Liver (tissue), 9 donors: ENCODE measurements around the gene PCID2. TPM values are rescaled to one million over a fixed set of nuclear protein-coding genes. Genes with fewer than 3 reads are reported as not detected.

Source experiments
- DNase-seq: peaks from one replicate; pipeline ENCODE4 v3.0.0-alpha.2; 2017; ENCODE audit warnings: low spot score
- H3K27ac ChIP-seq, 2 donors: one replicate each; pipeline ENCODE4 v1.7.0; 2013; ENCODE audit warnings: inconsistent platforms in 2 of 2, low read length in 2 of 2, control low read depth in 1 of 2, low read depth in 1 of 2, mild to moderate bottlenecking in 1 of 2
- H3K27me3 ChIP-seq, 4 donors: one replicate each; pipeline versions ENCODE4 v1.6.1 to v1.7.0; 2013; ENCODE audit warnings: low read length in 3 of 4, inconsistent platforms in 1 of 4, mild to moderate bottlenecking in 1 of 4, moderate library complexity in 1 of 4; ENCODE audit not compliant: control insufficient read depth in 4 of 4, insufficient read depth in 4 of 4
- H3K36me3 ChIP-seq, 4 donors: one replicate each; pipeline versions ENCODE4 v1.6.1 to v1.7.0; 2013; ENCODE audit warnings: low read length in 3 of 4, mild to moderate bottlenecking in 3 of 4, low read depth in 1 of 4, moderate library complexity in 1 of 4; ENCODE audit not compliant: control insufficient read depth in 4 of 4, insufficient read depth in 3 of 4
- H3K4me1 ChIP-seq, 4 donors: one replicate each; pipeline versions ENCODE4 v1.6.1 to v1.7.0; 2013; ENCODE audit warnings: low read length in 3 of 4, mild to moderate bottlenecking in 3 of 4, moderate library complexity in 1 of 4; ENCODE audit not compliant: control insufficient read depth in 4 of 4, insufficient read depth in 4 of 4
- H3K4me3 ChIP-seq, 3 donors: one replicate each; pipeline versions ENCODE4 v1.6.1 to v1.7.0; 2013; ENCODE audit warnings: low read length in 3 of 3, control low read depth in 1 of 3, low read depth in 1 of 3, mild to moderate bottlenecking in 1 of 3
- H3K9ac ChIP-seq, 2 donors: one replicate each; pipeline ENCODE4 v1.7.0; 2013; ENCODE audit warnings: low read length in 2 of 2, mild to moderate bottlenecking in 2 of 2, moderate library complexity in 2 of 2, control low read depth in 1 of 2, low read depth in 1 of 2
- H3K9me3 ChIP-seq, 4 donors: one replicate each; pipeline versions ENCODE4 v1.6.1 to v1.7.0; 2013; ENCODE audit warnings: low read length in 3 of 4; ENCODE audit not compliant: control insufficient read depth in 4 of 4
- FOXA1 ChIP-seq: IDR thresholded peaks from 2 replicates; pipeline ENCODE4 v1.6.1; 2016; ENCODE audit warnings: antibody characterized with exemption
- GABPA ChIP-seq, 2 donors: IDR thresholded peaks in 1 of 2; conservative IDR thresholded peaks in 1 of 2; 2 replicates each; pipeline ENCODE4 v1.6.1; 2016; ENCODE audit warnings: antibody characterized with exemption in 2 of 2, mild to moderate bottlenecking in 1 of 2, moderate library complexity in 1 of 2
- HNF4A ChIP-seq, 2 donors: conservative IDR thresholded peaks; 2 replicates each; pipeline ENCODE4 v1.6.1; 2016; ENCODE audit warnings: antibody characterized with exemption in 2 of 2, mild to moderate bottlenecking in 2 of 2
- HNF4G ChIP-seq: IDR thresholded peaks from 2 replicates; pipeline ENCODE4 v1.6.1; 2016; ENCODE audit warnings: antibody characterized with exemption
- JUND ChIP-seq, 2 donors: IDR thresholded peaks; 2 replicates each; pipeline ENCODE4 v1.6.1; 2016; ENCODE audit warnings: antibody characterized with exemption in 2 of 2
- NR2F2 ChIP-seq: IDR thresholded peaks from 2 replicates; pipeline ENCODE4 v1.6.1; 2016; ENCODE audit warnings: antibody characterized with exemption
- RXRA ChIP-seq, 2 donors: IDR thresholded peaks; 2 replicates each; pipeline ENCODE4 v1.6.1; 2017 to 2018; ENCODE audit warnings: antibody characterized with exemption in 2 of 2, mild to moderate bottlenecking in 1 of 2
- SP1 ChIP-seq: IDR thresholded peaks from 2 replicates; pipeline ENCODE4 v1.6.1; 2018; ENCODE audit warnings: antibody characterized with exemption, mild to moderate bottlenecking
- TAF1 ChIP-seq: conservative IDR thresholded peaks from 2 replicates; pipeline ENCODE4 v1.6.1; 2016; ENCODE audit warnings: antibody characterized with exemption, mild to moderate bottlenecking
- YY1 ChIP-seq: IDR thresholded peaks from 2 replicates; pipeline ENCODE4 v1.6.1; 2016; ENCODE audit warnings: antibody characterized with exemption, mild to moderate bottlenecking
- WGBS: extraction: QIAGEN DNeasy Blood & Tissue Kit; methylation state at CpG from one replicate; pipeline ENCODE4 v1.1.7; 2013; 5-methylcytosine and 5-hydroxymethylcytosine counted together
- polyA plus RNA-seq, 2 donors: library from polyadenylated mRNA; stranded (reverse) in 1 of 2; unstranded in 1 of 2; fragments of 200-250 nt in 1 of 2; fragments of >200 nt in 1 of 2; fragmentation: Nextera tagmentation in 1 of 2; extraction: Ambion mirVana in 1 of 2; gene quantifications; one replicate each; pipeline versions ENCODE4 v1.2.1 to v1.2.3, GENCODE V29; 2013 to 2015
- total RNA-seq, 2 donors: library from RNA; depleted of rRNA; stranded (reverse); fragments of >200 nt; gene quantifications; one replicate each; pipeline ENCODE4 v1.2.3, GENCODE V29; 2014
- TF ChIP-seq, protein P1 (sequence below): fragments of 150-350 bp; IDR thresholded peaks from 2 replicates; pipeline ENCODE4 v1.5.1; 2017; ENCODE audit warnings: improper control_type of control experiment, low read depth, low read length; ENCODE audit not compliant: missing input control
- TF ChIP-seq, protein P2 (sequence below): IDR thresholded peaks from 2 replicates; pipeline ENCODE4 v1.6.1; 2016; ENCODE audit warnings: antibody characterized with exemption, mild to moderate bottlenecking
- TF ChIP-seq, protein P3 (sequence below): IDR thresholded peaks from 2 replicates; pipeline ENCODE4 v1.6.1; 2016; ENCODE audit warnings: antibody characterized with exemption
- TF ChIP-seq, protein P4 (sequence below): IDR thresholded peaks from 2 replicates; pipeline ENCODE4 v1.6.1; 2016; ENCODE audit warnings: antibody characterized with exemption
- donor health status: healthy.
- donor health status: healthy.
- donor health status: healthy.
- donor health status: healthy.
- donor health status: healthy.

PCID2 gene
- total and polyA plus RNA-seq, 4 donors, result 13.8 to 39.1 (median 22.7) TPM

- peaks cover 0 to 6% (median 3%) of the 10 kb centered on the region in 4 donors for H3K4me1 ChIP-seq
- TF ChIP-seq GABPA (IDR thresholded peaks at IDR 0.05 in 1 of 2, conservative IDR thresholded peaks at IDR 0.05 in 1 of 2), result no peak
- no peaks in the 10 kb centered on the region for H3K9me3 ChIP-seq
- DNase-seq, result no peak
- H3K27ac ChIP-seq, result no peak overlapping the region
- WGBS, result 80% methylated on average over 5 of the region's 5 CpGs
- no peak overlapping the region for H3K4me3 ChIP-seq
- no peak overlapping the region for H3K9ac ChIP-seq
- H3K27me3 ChIP-seq, result no peaks in the 10 kb centered on the region
- peaks cover 9 to 52% (median 25%) of the 10 kb centered on the region in 4 donors for H3K36me3 ChIP-seq
Measured at GRCh38 chr13:113170511-113170910, 38.0 kb downstream of the PCID2 start.

- Histone ChIP-seq H3K9me3 (no peaks in the 10 kb centered on the region), H3K4me1 (peaks cover 0 to 6% (median 3%) of the 10 kb centered on the region in 4 donors), H3K36me3 (peaks cover 6 to 42% (median 20%) of the 10 kb centered on the region in 4 donors), H3K27me3 (no peaks in the 10 kb centered on the region), H3K27ac (no peak overlapping the region), H3K9ac (no peak overlapping the region), H3K4me3 (no peak overlapping the region)
- no peak for DNase-seq
- 73% methylated on average over 13 of the region's 13 CpGs for WGBS
- TF ChIP-seq SP1 (no peak), GABPA (IDR thresholded peaks at IDR 0.05 in 1 of 2, conservative IDR thresholded peaks at IDR 0.05 in 1 of 2) (no peak), YY1 (no peak), HNF4G (no peak), TAF1 (no peak), RXRA (IDR thresholded peaks at IDR 0.05) (no peak), NR2F2 (no peak), JUND (IDR thresholded peaks at IDR 0.05) (no peak), FOXA1 (no peak), HNF4A (conservative IDR thresholded peaks at IDR 0.05) (no peak)
- TF ChIP-seq, protein P1, sequence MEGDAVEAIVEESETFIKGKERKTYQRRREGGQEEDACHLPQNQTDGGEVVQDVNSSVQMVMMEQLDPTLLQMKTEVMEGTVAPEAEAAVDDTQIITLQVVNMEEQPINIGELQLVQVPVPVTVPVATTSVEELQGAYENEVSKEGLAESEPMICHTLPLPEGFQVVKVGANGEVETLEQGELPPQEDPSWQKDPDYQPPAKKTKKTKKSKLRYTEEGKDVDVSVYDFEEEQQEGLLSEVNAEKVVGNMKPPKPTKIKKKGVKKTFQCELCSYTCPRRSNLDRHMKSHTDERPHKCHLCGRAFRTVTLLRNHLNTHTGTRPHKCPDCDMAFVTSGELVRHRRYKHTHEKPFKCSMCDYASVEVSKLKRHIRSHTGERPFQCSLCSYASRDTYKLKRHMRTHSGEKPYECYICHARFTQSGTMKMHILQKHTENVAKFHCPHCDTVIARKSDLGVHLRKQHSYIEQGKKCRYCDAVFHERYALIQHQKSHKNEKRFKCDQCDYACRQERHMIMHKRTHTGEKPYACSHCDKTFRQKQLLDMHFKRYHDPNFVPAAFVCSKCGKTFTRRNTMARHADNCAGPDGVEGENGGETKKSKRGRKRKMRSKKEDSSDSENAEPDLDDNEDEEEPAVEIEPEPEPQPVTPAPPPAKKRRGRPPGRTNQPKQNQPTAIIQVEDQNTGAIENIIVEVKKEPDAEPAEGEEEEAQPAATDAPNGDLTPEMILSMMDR, result no peak
- TF ChIP-seq, protein P2, sequence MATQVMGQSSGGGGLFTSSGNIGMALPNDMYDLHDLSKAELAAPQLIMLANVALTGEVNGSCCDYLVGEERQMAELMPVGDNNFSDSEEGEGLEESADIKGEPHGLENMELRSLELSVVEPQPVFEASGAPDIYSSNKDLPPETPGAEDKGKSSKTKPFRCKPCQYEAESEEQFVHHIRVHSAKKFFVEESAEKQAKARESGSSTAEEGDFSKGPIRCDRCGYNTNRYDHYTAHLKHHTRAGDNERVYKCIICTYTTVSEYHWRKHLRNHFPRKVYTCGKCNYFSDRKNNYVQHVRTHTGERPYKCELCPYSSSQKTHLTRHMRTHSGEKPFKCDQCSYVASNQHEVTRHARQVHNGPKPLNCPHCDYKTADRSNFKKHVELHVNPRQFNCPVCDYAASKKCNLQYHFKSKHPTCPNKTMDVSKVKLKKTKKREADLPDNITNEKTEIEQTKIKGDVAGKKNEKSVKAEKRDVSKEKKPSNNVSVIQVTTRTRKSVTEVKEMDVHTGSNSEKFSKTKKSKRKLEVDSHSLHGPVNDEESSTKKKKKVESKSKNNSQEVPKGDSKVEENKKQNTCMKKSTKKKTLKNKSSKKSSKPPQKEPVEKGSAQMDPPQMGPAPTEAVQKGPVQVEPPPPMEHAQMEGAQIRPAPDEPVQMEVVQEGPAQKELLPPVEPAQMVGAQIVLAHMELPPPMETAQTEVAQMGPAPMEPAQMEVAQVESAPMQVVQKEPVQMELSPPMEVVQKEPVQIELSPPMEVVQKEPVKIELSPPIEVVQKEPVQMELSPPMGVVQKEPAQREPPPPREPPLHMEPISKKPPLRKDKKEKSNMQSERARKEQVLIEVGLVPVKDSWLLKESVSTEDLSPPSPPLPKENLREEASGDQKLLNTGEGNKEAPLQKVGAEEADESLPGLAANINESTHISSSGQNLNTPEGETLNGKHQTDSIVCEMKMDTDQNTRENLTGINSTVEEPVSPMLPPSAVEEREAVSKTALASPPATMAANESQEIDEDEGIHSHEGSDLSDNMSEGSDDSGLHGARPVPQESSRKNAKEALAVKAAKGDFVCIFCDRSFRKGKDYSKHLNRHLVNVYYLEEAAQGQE, result no peak
- TF ChIP-seq, protein P3, sequence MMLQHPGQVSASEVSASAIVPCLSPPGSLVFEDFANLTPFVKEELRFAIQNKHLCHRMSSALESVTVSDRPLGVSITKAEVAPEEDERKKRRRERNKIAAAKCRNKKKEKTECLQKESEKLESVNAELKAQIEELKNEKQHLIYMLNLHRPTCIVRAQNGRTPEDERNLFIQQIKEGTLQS, result no peak
- TF ChIP-seq, protein P4, sequence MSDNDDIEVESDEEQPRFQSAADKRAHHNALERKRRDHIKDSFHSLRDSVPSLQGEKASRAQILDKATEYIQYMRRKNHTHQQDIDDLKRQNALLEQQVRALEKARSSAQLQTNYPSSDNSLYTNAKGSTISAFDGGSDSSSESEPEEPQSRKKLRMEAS, result no peak
Measured at GRCh38 chr13:113169277-113170272, 38.9 kb downstream of the PCID2 start.
